Aorta (tissue), 5 donors: Measurements from ENCODE around the gene GK2. TPM values are rescaled to one million over a fixed set of nuclear protein-coding genes. Genes with fewer than 3 reads are reported as not detected.

Experiments
- ATAC-seq: fragments of 200-7000 bp; cut with Tn5 transposase; one replicate; pipeline ENCODE4 v1.9.1; 2022; ENCODE audit warnings: moderate library complexity; ENCODE audit not compliant: low FRiP score
- DNase-seq, 2 donors: peaks; one replicate each; pipeline ENCODE4 v3.0.0-alpha.2; 2020
- H3K27ac ChIP-seq, 2 donors: one replicate each; pipeline ENCODE4 v1.5.1; 2013; ENCODE audit warnings: low read length in 2 of 2, mild to moderate bottlenecking in 2 of 2, moderate library complexity in 2 of 2, control low read depth in 1 of 2, inconsistent platforms in 1 of 2, low read depth in 1 of 2
- H3K27me3 ChIP-seq, 2 donors: one replicate each; pipeline ENCODE4 v1.6.1; 2013; ENCODE audit warnings: control low read depth in 1 of 2, low read length in 1 of 2, mild to moderate bottlenecking in 1 of 2, moderate library complexity in 1 of 2; ENCODE audit not compliant: insufficient read depth in 2 of 2, control insufficient read depth in 1 of 2
- H3K36me3 ChIP-seq, 2 donors: one replicate each; pipeline ENCODE4 v1.6.1; 2013; ENCODE audit warnings: control low read depth in 1 of 2, low read length in 1 of 2, mild to moderate bottlenecking in 1 of 2; ENCODE audit not compliant: insufficient read depth in 2 of 2, control insufficient read depth in 1 of 2
- H3K4me1 ChIP-seq, 2 donors: one replicate each; pipeline ENCODE4 v1.6.1; 2013; ENCODE audit warnings: low read length in 2 of 2, control low read depth in 1 of 2, mild to moderate bottlenecking in 1 of 2, moderate library complexity in 1 of 2; ENCODE audit not compliant: insufficient read depth in 2 of 2, control insufficient read depth in 1 of 2
- H3K4me3 ChIP-seq, 2 donors: one replicate each; pipeline ENCODE4 v1.5.1; 2013; ENCODE audit warnings: low read length in 2 of 2, control low read depth in 1 of 2, mild to moderate bottlenecking in 1 of 2
- H3K9me3 ChIP-seq: one replicate; pipeline ENCODE4 v1.6.1; 2013; ENCODE audit warnings: mild to moderate bottlenecking, low read length; ENCODE audit not compliant: control insufficient read depth
- WGBS, 2 donors: extraction: QIAGEN DNeasy Blood & Tissue Kit; methylation state at CpG; one replicate each; pipeline ENCODE4 v1.1.7; 2013; 5-methylcytosine and 5-hydroxymethylcytosine counted together
- intact Hi-C, 2 donors: fragments of 100-400 bp; cut with DNase I; formaldehyde crosslinking; loops; one replicate each; pipeline versions ENCODE4 v1.14.2 to v1.15.0; 2022
- polyA plus RNA-seq, 2 donors: library from polyadenylated mRNA; stranded (reverse); fragments of 200-250 nt; gene quantifications; one replicate each; pipeline ENCODE4 v1.2.3, GENCODE V29; 2013
- total RNA-seq, 2 donors: library from RNA; stranded (reverse); fragmentation: NEBNext Ultra II Directional; extraction: Animal tissue kit (Norgen Biotek cat#: 25700); gene quantifications; one replicate each; pipeline ENCODE4 v1.2.1, GENCODE V29; 2021
- donor health status: healthy with polysubstance abuse.
- donor health status: Bipolar disorder and iron deficiency.
- donor health status: DM: no; HTN: no; CAD: no.
- donor health status: DM: no; HTN: no; CAD: no.
- donor health status: DM: yes; HTN: yes; CAD: no.

The GK2 gene
- total and polyA plus RNA-seq, 4 donors, result not detected

GRCh38 chr4:79402332-79402851 lies 5.6 kb downstream of the GK2 start:
- DNase-seq (no peak), ATAC-seq (no peak)
- Histone ChIP-seq H3K36me3 (no peaks in the 10 kb centered on the region), H3K9me3 (peaks cover 1% of the 10 kb centered on the region), H3K4me1 (no peaks in the 10 kb centered on the region), H3K4me3 (no peak overlapping the region), H3K27ac (no peak overlapping the region), H3K27me3 (no peaks in the 10 kb centered on the region)
- 39 to 46% methylated on average over 1 of the region's 1 CpG for WGBS, 2 donors
- intact Hi-C loops, result no loop called here

DNA sequence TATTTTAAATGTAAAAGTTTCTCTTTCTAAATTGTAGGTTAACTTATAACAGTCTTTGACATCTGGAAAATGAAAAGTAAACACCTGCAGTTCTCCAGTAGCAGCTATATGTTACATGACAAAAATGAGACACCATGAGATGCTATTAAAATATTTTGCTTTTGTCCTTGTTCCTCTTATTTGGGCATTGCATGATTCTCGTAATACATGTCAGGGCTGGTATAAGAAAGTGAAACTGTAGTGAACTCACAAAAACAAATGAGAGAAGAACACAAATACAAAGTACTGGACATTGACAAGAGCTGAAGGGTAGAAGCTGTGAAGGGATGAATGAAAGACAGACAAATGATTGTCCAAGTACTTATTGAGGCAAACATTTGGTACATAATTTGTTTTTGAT lies 9.0 kb downstream of the GK2 start:
- Histone ChIP-seq H3K4me1 (no peaks in the 10 kb centered on the region), H3K36me3 (no peaks in the 10 kb centered on the region), H3K9me3 (no peaks in the 10 kb centered on the region), H3K4me3 (no peak overlapping the region), H3K27ac (no peak overlapping the region), H3K27me3 (no peaks in the 10 kb centered on the region)
- 78 to 82% methylated on average over 1 of the region's 1 CpG for WGBS, 2 donors
- intact Hi-C loops, result no loop called here
- no peak for ATAC-seq
- DNase-seq, result no peak

DNA sequence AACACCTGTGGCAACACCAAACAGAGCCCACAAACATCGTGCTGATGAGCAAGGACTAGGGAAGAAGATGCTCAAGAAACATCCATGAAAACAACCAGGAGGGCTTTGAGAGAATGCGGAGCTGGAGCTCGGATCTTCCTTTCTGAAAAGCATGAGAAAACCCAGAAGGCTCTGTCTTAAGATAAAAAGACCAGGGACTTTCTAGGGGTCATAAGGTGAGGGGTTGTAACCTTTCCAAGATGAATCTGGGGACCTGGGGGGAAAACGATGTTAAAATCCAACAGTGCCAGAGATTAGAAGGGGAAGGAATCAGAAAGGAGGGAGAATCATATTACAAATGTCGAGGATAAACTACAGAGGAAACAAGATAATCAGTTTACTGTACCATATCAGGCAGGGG lies 10.1 kb downstream of the GK2 start:
- Histone ChIP-seq H3K27ac (no peak overlapping the region), H3K36me3 (no peaks in the 10 kb centered on the region), H3K27me3 (no peaks in the 10 kb centered on the region), H3K4me3 (no peak overlapping the region), H3K4me1 (no peaks in the 10 kb centered on the region), H3K9me3 (no peaks in the 10 kb centered on the region)
- 53 to 61% methylated on average over 5 of the region's 5 CpGs for WGBS, 2 donors
- intact Hi-C loops, result no loop called here
- DNase-seq (no peak), ATAC-seq (no peak)

DNA sequence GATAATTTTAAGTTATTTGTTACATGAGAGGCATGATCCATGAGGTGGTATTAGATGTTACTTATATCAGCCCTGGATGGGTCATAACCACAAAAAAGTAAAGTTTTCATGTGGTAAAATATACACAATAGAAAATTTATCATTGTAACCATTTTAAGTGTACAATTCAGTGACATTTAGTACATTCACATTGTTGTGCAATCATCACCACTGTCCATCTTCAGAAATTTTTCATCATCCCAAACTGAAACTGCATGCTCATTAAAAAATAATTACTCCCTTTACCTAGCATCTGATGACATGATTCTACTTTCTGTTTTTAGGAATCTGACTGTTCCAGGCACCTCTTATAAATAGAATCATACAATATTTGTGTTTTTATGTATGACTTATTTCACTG lies 11.2 kb downstream of the GK2 start:
- intact Hi-C loops, result no loop called here
- Histone ChIP-seq H3K4me3 (no peak overlapping the region), H3K4me1 (no peaks in the 10 kb centered on the region), H3K36me3 (no peaks in the 10 kb centered on the region), H3K27ac (no peak overlapping the region), H3K27me3 (no peaks in the 10 kb centered on the region), H3K9me3 (no peaks in the 10 kb centered on the region)
- ATAC-seq (no peak), DNase-seq (no peak)

DNA sequence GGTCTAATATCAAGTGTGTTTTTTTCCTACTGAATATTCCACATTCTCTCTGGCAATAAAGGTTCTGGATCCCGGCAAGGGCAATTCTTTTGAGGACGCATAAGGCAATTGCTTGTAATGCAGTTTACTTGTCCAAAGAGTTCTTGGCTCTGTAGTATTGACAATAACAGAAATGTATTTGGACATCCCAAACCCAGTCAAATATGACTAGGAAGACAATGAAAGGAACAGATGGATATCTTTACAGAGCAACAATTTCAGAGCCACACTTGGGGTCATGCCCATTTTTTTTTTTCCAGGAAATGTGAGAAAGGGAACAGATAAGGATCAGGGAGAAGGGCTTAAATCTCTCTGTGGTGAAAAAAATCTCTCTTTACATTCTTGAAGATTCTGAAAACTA lies 12.2 kb downstream of the GK2 start:
- no peaks in the 10 kb centered on the region for H3K9me3 ChIP-seq
- intact Hi-C loops, result no loop called here

GRCh38 chr4:79390890-79391289 lies 17.1 kb downstream of the GK2 start:
- no peaks in the 10 kb centered on the region for H3K36me3 ChIP-seq
- H3K4me3 ChIP-seq, result no peak overlapping the region
- intact Hi-C loops, result no loop called here
- H3K9me3 ChIP-seq, result no peaks in the 10 kb centered on the region
- H3K4me1 ChIP-seq, result no peaks in the 10 kb centered on the region
- DNase-seq, result no peak
- ATAC-seq, result no peak
- no peak overlapping the region for H3K27ac ChIP-seq
- no peaks in the 10 kb centered on the region for H3K27me3 ChIP-seq
- WGBS, 2 donors, result 51 to 64% methylated on average over 3 of the region's 3 CpGs

More for the DNA sequence above, 12.2 kb downstream of the GK2 start:
- no peaks in the 10 kb centered on the region for H3K27me3 ChIP-seq
- H3K27ac ChIP-seq, result no peak overlapping the region
- no peaks in the 10 kb centered on the region for H3K4me1 ChIP-seq
- H3K4me3 ChIP-seq, result no peak overlapping the region
- H3K36me3 ChIP-seq, result no peaks in the 10 kb centered on the region
- ATAC-seq (no peak), DNase-seq (no peak)
- 66 to 70% methylated on average over 2 of the region's 2 CpGs for WGBS, 2 donors

DNA sequence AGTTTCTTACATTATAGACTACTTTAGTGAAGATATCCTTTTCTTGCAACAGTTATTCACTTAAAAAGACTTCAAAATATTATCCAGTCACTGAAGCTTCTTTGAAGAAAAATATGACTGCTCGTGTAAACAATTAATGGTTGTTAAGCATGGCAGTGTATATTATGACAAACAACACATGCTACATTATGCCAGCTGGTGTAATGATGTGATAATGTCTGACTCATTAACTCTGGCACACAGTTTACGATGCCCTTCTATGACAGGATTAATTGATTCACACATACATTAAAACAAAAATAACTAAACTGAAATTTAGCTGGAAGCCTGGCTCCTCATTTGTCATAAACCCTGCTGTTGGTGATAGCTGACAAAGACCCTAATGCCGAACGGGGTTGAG lies 22.4 kb downstream of the GK2 start:
- DNase-seq (no peak), ATAC-seq (no peak)
- intact Hi-C loops, result no loop called here
- 41% methylated on average over 4 of the region's 4 CpGs for WGBS, 2 donors
- Histone ChIP-seq H3K27ac (no peak overlapping the region), H3K9me3 (no peaks in the 10 kb centered on the region), H3K27me3 (no peaks in the 10 kb centered on the region), H3K4me3 (no peak overlapping the region), H3K4me1 (no peaks in the 10 kb centered on the region), H3K36me3 (no peaks in the 10 kb centered on the region)

GRCh38 chr4:79381161-79381560 lies 26.9 kb downstream of the GK2 start:
- no peak for DNase-seq
- Histone ChIP-seq H3K36me3 (no peaks in the 10 kb centered on the region), H3K9me3 (no peaks in the 10 kb centered on the region), H3K27me3 (no peaks in the 10 kb centered on the region), H3K4me1 (no peaks in the 10 kb centered on the region), H3K27ac (no peak overlapping the region), H3K4me3 (no peak overlapping the region)
- ATAC-seq, result no peak
- WGBS, 2 donors, result 76 to 95% methylated on average over 1 of the region's 1 CpG
- intact Hi-C loops, result no loop called here

GRCh38 chr4:79370026-79370425 lies 38.0 kb downstream of the GK2 start:
- Histone ChIP-seq H3K27ac (no peak overlapping the region), H3K9me3 (no peaks in the 10 kb centered on the region), H3K27me3 (no peaks in the 10 kb centered on the region), H3K4me3 (no peak overlapping the region), H3K4me1 (no peaks in the 10 kb centered on the region), H3K36me3 (no peaks in the 10 kb centered on the region)
- DNase-seq (no peak), ATAC-seq (no peak)
- intact Hi-C loops, result no loop called here
- 40 to 48% methylated on average over 2 of the region's 2 CpGs for WGBS, 2 donors
